SK-N-SH (cell line): ENCODE measurements around the gene GINS3. TPM values are rescaled to one million over a fixed set of nuclear protein-coding genes. Genes with fewer than 3 reads are reported as not detected.

Source experiments
- CTCF ChIA-PET: fragments of 300-600, 350-600 bp; formaldehyde crosslinking; extraction: SDS; loops from one replicate; lab custom pipeline; 2021; lab: Yijun Ruan, JAX
- POLR2A ChIA-PET: fragments of 350-600 bp; sonication (Branson Sonifier 250); formaldehyde crosslinking; extraction: SDS; loops from one replicate; lab custom pipeline; 2020; ENCODE audit warnings: antibody characterized with exemption, inconsistent platforms; lab: Yijun Ruan, JAX
- DNase-seq: peaks from one replicate; pipeline ENCODE4 v3.0.0; 2012
- H2AFZ ChIP-seq: fragments of 200-600 bp; sonication (generic); 2 replicates; pipeline ENCODE4 v1.8.1; 2016; ENCODE audit warnings: antibody characterized with exemption, mild to moderate bottlenecking, low read depth
- H3F3A ChIP-seq: fragments of 200-600 bp; sonication (generic); replicated peaks from 2 replicates; pipeline ENCODE3; 2016; ENCODE audit warnings: antibody characterized with exemption, mild to moderate bottlenecking; ENCODE audit not compliant: insufficient read depth
- H3K27ac ChIP-seq, 2 experiments: fragments of 200-500 bp in 1 of 2; fragments of 200-600 bp in 1 of 2; sonication (Bioruptor generic) in 1 of 2; sonication (generic), shearing (Covaris generic) in 1 of 2; 2 replicates each; pipeline versions ENCODE4 v1.5.1 to v1.6.1; 2014 to 2016; ENCODE audit warnings: low read depth in 2 of 2, inconsistent platforms in 1 of 2, low read length in 1 of 2, mild to moderate bottlenecking in 1 of 2, mixed read lengths in 1 of 2
- H3K27me3 ChIP-seq: fragments of 200-600 bp; sonication (generic), shearing (Covaris generic); 2 replicates; pipeline ENCODE4 v1.6.1; 2016; ENCODE audit warnings: mixed run types; ENCODE audit not compliant: insufficient read depth
- H3K36me3 ChIP-seq, 2 experiments: fragments of 200-500 bp in 1 of 2; fragments of 200-600 bp in 1 of 2; sonication (Bioruptor generic) in 1 of 2; sonication (generic) in 1 of 2; replicated peaks in 1 of 2; 2 replicates each; pipeline versions ENCODE3 to v1.5.1; 2014 to 2016; ENCODE audit warnings: low read length in 1 of 2, mild to moderate bottlenecking in 1 of 2; ENCODE audit not compliant: insufficient read depth in 2 of 2, control insufficient read depth in 1 of 2
- H3K4me1 ChIP-seq, 2 experiments: fragments of 200-500 bp in 1 of 2; fragments of 200-600 bp in 1 of 2; sonication (Bioruptor generic) in 1 of 2; sonication (generic), shearing (Covaris generic) in 1 of 2; 2 replicates each; pipeline versions ENCODE4 v1.5.1 to v1.6.1; 2014 to 2016; ENCODE audit warnings: low read depth in 1 of 2, low read length in 1 of 2, mixed run types in 1 of 2; ENCODE audit not compliant: insufficient read depth in 2 of 2, control insufficient read depth in 1 of 2
- H3K4me2 ChIP-seq: fragments of 200-600 bp; sonication (generic), shearing (Covaris generic); 2 replicates; pipeline ENCODE4 v1.6.1; 2017; ENCODE audit warnings: mixed run types
- H3K4me3 ChIP-seq, 2 experiments: fragments of 200-500 bp in 1 of 2; fragments of 200-600 bp in 1 of 2; sonication (Bioruptor generic) in 1 of 2; sonication (generic), shearing (Covaris generic) in 1 of 2; 2 replicates each; pipeline versions ENCODE4 v1.5.1 to v1.8.1; 2014 to 2016; ENCODE audit warnings: low read depth in 2 of 2, inconsistent platforms in 1 of 2, low read length in 1 of 2, mild to moderate bottlenecking in 1 of 2, mixed read lengths in 1 of 2, moderate library complexity in 1 of 2
- H3K79me2 ChIP-seq: fragments of 200-600 bp; sonication (generic); 2 replicates; pipeline ENCODE4 v1.8.1; 2017; ENCODE audit warnings: mild to moderate bottlenecking; ENCODE audit not compliant: insufficient read depth
- H3K9ac ChIP-seq: fragments of 200-600 bp; sonication (generic); 2 replicates; pipeline ENCODE4 v1.6.1; 2017; ENCODE audit warnings: mixed run types
- H3K9me2 ChIP-seq: fragments of 200-600 bp; sonication (generic); 2 replicates; pipeline ENCODE4 v1.6.1; 2017; ENCODE audit warnings: mixed run types
- H3K9me3 ChIP-seq: fragments of 200-600 bp; sonication (generic); 2 replicates; pipeline ENCODE4 v1.6.1; 2017; ENCODE audit warnings: mixed run types, mild to moderate bottlenecking, moderate library complexity
- H4K20me1 ChIP-seq: fragments of 200-600 bp; sonication (generic); 2 replicates; pipeline ENCODE4 v1.6.1; 2017; ENCODE audit warnings: mild to moderate bottlenecking, mixed run types; ENCODE audit not compliant: insufficient read depth
- CHD2 ChIP-seq: fragments of 150-350 bp; IDR thresholded peaks from 2 replicates; pipeline ENCODE4 v1.6.1; 2018; ENCODE audit warnings: low read length; ENCODE audit not compliant: partially characterized antibody
- ELF1 ChIP-seq: IDR thresholded peaks from 2 replicates; pipeline ENCODE4 v1.4.0; 2012
- FOXJ3 ChIP-seq: sonication (generic); formaldehyde crosslinking; IDR thresholded peaks from 2 replicates; pipeline ENCODE4 v1.5.1; 2020; ENCODE audit warnings: mild to moderate bottlenecking, missing genetic modification reagents
- FOXM1 ChIP-seq: IDR thresholded peaks from 2 replicates; pipeline ENCODE4 v1.4.0; 2012; ENCODE audit warnings: low read depth, mild to moderate bottlenecking
- MEF2A ChIP-seq: IDR thresholded peaks from 2 replicates; pipeline ENCODE4 v1.4.0; 2012; ENCODE audit warnings: low read depth, borderline replicate concordance
- RAD21 ChIP-seq: IDR thresholded peaks from 2 replicates; pipeline ENCODE4 v1.6.1; 2012; ENCODE audit warnings: mild to moderate bottlenecking, low read length
- RCOR1 ChIP-seq: fragments of 150-350 bp; IDR thresholded peaks from 2 replicates; pipeline ENCODE4 v1.6.1; 2017; ENCODE audit warnings: antibody characterized with exemption, low read length
- SMC3 ChIP-seq: IDR thresholded peaks from 2 replicates; pipeline ENCODE4 v1.6.1; 2012; ENCODE audit warnings: low read depth, low read length, improper control_type of control experiment
- TAF1 ChIP-seq: IDR thresholded peaks from 2 replicates; pipeline ENCODE4 v1.6.1; 2012; ENCODE audit warnings: low read depth, mild to moderate bottlenecking, low read length, moderate library complexity, borderline replicate concordance
- WGBS: methylation state at CpG from one replicate; pipeline ENCODE4 v1.1.6; 2017; ENCODE audit warnings: low lambda C conversion rate; 5-methylcytosine and 5-hydroxymethylcytosine counted together
- polyA plus RNA-seq, 3 experiments: library from polyadenylated mRNA; depleted of rRNA; stranded (reverse); fragments of >200 nt; gene quantifications; 2 replicates each; pipeline ENCODE4 v1.2.3, GENCODE V29; 2012
- TF ChIP-seq, protein P1 (sequence below): fragments of 150-350 bp; IDR thresholded peaks from 2 replicates; pipeline ENCODE4 v1.6.1; 2017; ENCODE audit warnings: antibody characterized with exemption, low read length, low read depth, borderline replicate concordance
- TF ChIP-seq, protein P2 (sequence below): IDR thresholded peaks from 2 replicates; pipeline ENCODE4 v1.4.0; 2012; ENCODE audit warnings: low read depth
- TF ChIP-seq, protein P3 (sequence below): IDR thresholded peaks from 2 replicates; pipeline ENCODE4 v1.6.1; 2012; ENCODE audit warnings: mild to moderate bottlenecking, low read depth, low read length, moderate library complexity
- TF ChIP-seq, protein P4 (sequence below): fragments of 200-600 bp; sonication (generic); IDR thresholded peaks from 2 replicates; pipeline ENCODE4 v1.6.1; 2017; ENCODE audit warnings: antibody characterized with exemption, mild to moderate bottlenecking, moderate library complexity
- TF ChIP-seq, protein P5 (sequence below): IDR thresholded peaks from 2 replicates; pipeline ENCODE4; 2012
- TF ChIP-seq, protein P6 (sequence below): IDR thresholded peaks from 2 replicates; pipeline ENCODE4 v1.4.0; 2012; ENCODE audit warnings: low read depth, borderline replicate concordance

Gene GINS3
- polyA plus RNA-seq, 1 of the 3 experiments (the other 2 are of a cell fraction): 8.7 TPM

DNA sequence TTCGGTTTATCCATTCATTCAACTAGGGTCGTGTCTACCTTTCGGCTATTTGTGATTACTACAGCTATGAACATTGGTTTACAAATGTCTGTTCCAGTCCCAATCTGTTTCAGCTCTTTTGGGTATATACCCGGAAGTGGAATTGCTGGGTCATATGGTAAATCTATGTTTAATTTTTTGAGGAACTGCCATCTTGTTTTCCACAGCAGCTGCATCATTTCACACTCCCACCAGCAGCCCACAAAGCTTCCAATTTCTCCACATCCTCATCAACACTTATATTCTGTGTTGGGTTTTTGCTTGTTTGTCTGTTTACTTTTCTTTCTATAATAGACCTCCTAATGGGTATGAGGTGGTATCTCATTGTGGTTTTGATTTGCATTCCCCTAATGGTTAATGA, 48.7 kb upstream of the GINS3 start:
- ChIA-PET CTCF (interaction anchor here (1.1 to 21.6 kb wide), 2 partner anchors 47 to 148 kb away, joined by 3 to 542 read pairs; no protein-coding TSS in a partner anchor), POLR2A (no interaction called here)
- Histone ChIP-seq H3K27ac (no peak overlapping the region), H4K20me1 (no peaks in the 10 kb centered on the region), H3K79me2 (no peaks in the 10 kb centered on the region), H3K36me3 (no peaks in the 10 kb centered on the region)
- 91% methylated on average over 4 of the region's 4 CpGs for WGBS
- TF ChIP-seq ELF1: no peak
- TF ChIP-seq, protein P1, sequence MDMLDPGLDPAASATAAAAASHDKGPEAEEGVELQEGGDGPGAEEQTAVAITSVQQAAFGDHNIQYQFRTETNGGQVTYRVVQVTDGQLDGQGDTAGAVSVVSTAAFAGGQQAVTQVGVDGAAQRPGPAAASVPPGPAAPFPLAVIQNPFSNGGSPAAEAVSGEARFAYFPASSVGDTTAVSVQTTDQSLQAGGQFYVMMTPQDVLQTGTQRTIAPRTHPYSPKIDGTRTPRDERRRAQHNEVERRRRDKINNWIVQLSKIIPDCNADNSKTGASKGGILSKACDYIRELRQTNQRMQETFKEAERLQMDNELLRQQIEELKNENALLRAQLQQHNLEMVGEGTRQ: no peak
- TF ChIP-seq, protein P2, sequence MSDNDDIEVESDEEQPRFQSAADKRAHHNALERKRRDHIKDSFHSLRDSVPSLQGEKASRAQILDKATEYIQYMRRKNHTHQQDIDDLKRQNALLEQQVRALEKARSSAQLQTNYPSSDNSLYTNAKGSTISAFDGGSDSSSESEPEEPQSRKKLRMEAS: no peak
- no peak for TF ChIP-seq FOXJ3 (CRISPR knock-in tag)
- TF ChIP-seq FOXM1: no peak
- TF ChIP-seq RCOR1: no peak
- TF ChIP-seq, all 33 proteins: peak for 0
- Histone ChIP-seq H2AFZ (no peak overlapping the region), H3K9me2 (no peaks in the 10 kb centered on the region), H3K27me3 (no peaks in the 10 kb centered on the region), H3F3A (no peaks in the 10 kb centered on the region), H3K4me1 (no peaks in the 10 kb centered on the region; a peak in 2 of 4 replicates), H3K4me3 (no peak overlapping the region), H3K9me3 (no peaks in the 10 kb centered on the region), H3K4me2 (no peak overlapping the region), H3K9ac (no peak overlapping the region)
- no peak for DNase-seq

DNA sequence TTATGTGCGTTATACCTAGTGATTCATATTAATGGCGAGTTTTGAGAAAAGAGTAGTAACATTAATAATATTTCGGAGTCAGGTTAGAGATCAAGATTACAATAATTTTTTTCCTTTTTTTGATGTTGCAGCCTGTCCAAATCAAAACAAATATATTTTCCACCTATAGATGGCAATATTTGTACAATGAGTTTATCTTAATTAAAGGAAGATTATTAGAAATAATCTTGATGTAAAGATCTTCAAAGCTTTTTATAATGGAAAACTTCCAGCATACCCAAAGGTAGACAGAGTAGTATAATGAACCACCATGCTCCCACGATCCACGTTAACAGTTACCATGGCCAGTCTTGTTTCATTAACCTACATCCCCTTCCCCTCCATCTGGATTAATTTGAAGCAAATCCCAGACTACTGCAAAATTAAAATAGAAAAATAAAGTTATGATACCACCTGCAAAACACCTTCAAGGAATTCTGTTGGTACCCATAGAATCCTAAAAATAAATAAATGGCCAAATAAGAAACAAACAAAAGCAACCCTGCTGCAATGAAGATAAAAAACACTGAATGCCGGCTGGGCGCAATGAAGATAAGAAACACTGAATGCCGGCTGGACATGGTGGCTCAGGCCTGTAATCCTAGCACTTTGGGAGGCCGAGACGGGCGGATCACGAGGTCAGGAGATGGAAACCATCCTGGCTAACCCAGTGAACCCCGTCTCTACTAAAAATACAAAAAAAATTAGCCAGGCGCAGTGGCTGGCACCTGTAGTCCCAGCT, 46.5 kb upstream of the GINS3 start:
- no peaks in the 10 kb centered on the region for H3K27me3 ChIP-seq
- TF ChIP-seq, protein P3, sequence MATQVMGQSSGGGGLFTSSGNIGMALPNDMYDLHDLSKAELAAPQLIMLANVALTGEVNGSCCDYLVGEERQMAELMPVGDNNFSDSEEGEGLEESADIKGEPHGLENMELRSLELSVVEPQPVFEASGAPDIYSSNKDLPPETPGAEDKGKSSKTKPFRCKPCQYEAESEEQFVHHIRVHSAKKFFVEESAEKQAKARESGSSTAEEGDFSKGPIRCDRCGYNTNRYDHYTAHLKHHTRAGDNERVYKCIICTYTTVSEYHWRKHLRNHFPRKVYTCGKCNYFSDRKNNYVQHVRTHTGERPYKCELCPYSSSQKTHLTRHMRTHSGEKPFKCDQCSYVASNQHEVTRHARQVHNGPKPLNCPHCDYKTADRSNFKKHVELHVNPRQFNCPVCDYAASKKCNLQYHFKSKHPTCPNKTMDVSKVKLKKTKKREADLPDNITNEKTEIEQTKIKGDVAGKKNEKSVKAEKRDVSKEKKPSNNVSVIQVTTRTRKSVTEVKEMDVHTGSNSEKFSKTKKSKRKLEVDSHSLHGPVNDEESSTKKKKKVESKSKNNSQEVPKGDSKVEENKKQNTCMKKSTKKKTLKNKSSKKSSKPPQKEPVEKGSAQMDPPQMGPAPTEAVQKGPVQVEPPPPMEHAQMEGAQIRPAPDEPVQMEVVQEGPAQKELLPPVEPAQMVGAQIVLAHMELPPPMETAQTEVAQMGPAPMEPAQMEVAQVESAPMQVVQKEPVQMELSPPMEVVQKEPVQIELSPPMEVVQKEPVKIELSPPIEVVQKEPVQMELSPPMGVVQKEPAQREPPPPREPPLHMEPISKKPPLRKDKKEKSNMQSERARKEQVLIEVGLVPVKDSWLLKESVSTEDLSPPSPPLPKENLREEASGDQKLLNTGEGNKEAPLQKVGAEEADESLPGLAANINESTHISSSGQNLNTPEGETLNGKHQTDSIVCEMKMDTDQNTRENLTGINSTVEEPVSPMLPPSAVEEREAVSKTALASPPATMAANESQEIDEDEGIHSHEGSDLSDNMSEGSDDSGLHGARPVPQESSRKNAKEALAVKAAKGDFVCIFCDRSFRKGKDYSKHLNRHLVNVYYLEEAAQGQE: no peak
- TF ChIP-seq FOXM1: no peak
- TF ChIP-seq CHD2: no peak
- TF ChIP-seq, protein P2: no peak
- no peak for TF ChIP-seq MEF2A
- TF ChIP-seq SMC3: peak; percentile 7; the same call in 1 of the 2 replicates
- TF ChIP-seq, protein P4, sequence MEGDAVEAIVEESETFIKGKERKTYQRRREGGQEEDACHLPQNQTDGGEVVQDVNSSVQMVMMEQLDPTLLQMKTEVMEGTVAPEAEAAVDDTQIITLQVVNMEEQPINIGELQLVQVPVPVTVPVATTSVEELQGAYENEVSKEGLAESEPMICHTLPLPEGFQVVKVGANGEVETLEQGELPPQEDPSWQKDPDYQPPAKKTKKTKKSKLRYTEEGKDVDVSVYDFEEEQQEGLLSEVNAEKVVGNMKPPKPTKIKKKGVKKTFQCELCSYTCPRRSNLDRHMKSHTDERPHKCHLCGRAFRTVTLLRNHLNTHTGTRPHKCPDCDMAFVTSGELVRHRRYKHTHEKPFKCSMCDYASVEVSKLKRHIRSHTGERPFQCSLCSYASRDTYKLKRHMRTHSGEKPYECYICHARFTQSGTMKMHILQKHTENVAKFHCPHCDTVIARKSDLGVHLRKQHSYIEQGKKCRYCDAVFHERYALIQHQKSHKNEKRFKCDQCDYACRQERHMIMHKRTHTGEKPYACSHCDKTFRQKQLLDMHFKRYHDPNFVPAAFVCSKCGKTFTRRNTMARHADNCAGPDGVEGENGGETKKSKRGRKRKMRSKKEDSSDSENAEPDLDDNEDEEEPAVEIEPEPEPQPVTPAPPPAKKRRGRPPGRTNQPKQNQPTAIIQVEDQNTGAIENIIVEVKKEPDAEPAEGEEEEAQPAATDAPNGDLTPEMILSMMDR: peak; percentile 58
- peak; percentile 53 for TF ChIP-seq RAD21
- no peak for TF ChIP-seq TAF1
- TF ChIP-seq, protein P5, sequence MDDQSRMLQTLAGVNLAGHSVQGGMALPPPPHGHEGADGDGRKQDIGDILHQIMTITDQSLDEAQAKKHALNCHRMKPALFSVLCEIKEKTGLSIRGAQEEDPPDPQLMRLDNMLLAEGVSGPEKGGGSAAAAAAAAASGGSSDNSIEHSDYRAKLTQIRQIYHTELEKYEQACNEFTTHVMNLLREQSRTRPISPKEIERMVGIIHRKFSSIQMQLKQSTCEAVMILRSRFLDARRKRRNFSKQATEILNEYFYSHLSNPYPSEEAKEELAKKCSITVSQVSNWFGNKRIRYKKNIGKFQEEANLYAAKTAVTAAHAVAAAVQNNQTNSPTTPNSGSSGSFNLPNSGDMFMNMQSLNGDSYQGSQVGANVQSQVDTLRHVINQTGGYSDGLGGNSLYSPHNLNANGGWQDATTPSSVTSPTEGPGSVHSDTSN: no peak
- TF ChIP-seq, protein P6, sequence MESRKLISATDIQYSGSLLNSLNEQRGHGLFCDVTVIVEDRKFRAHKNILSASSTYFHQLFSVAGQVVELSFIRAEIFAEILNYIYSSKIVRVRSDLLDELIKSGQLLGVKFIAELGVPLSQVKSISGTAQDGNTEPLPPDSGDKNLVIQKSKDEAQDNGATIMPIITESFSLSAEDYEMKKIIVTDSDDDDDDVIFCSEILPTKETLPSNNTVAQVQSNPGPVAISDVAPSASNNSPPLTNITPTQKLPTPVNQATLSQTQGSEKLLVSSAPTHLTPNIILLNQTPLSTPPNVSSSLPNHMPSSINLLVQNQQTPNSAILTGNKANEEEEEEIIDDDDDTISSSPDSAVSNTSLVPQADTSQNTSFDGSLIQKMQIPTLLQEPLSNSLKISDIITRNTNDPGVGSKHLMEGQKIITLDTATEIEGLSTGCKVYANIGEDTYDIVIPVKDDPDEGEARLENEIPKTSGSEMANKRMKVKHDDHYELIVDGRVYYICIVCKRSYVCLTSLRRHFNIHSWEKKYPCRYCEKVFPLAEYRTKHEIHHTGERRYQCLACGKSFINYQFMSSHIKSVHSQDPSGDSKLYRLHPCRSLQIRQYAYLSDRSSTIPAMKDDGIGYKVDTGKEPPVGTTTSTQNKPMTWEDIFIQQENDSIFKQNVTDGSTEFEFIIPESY: no peak

More for the DNA sequence above, 46.5 kb upstream of the GINS3 start:
- no peak overlapping the region for H3K27ac ChIP-seq
- POLR2A ChIA-PET: no interaction called here
- no peaks in the 10 kb centered on the region for H3F3A ChIP-seq
- no peak overlapping the region for H3K9ac ChIP-seq
- H3K4me1 ChIP-seq: peaks cover 0 to 5% of the 10 kb centered on the region in 2 experiments; a peak in 2 of 4 replicates
- CTCF ChIA-PET: interaction anchor here (0.6 to 21.6 kb wide), 8 partner anchors 9 to 1588 kb away, joined by 3 to 542 read pairs (median 4); no protein-coding TSS in a partner anchor
- H3K9me3 ChIP-seq: no peaks in the 10 kb centered on the region
- DNase-seq: no peak
- H3K36me3 ChIP-seq: no peaks in the 10 kb centered on the region
- no peak overlapping the region for H3K4me3 ChIP-seq
- H3K79me2 ChIP-seq: no peaks in the 10 kb centered on the region
- H3K9me2 ChIP-seq: no peaks in the 10 kb centered on the region
- WGBS: 62% methylated on average over 14 of the region's 14 CpGs
- no peaks in the 10 kb centered on the region for H4K20me1 ChIP-seq
- no peak overlapping the region for H2AFZ ChIP-seq
- H3K4me2 ChIP-seq: no peak overlapping the region
